OCI-LY7 (cell line): Measurements from ENCODE around the gene KRTAP9-6. TPM values are rescaled to one million over a fixed set of nuclear protein-coding genes. Genes with fewer than 3 reads are reported as not detected.
"Not testable (repeated sequence)": the region's sequence is repeated elsewhere in the genome, so short reads cannot be mapped to it uniquely, and the experiment has no call there.

Source experiments
- BruUV-seq: library from RNA; stranded (reverse); fragments of 400-500 nt; replicated peaks from 2 replicates; lab custom pipeline; 2021; lab: Mats Ljungman, UMichigan
- CTCF ChIA-PET: fragments of 300-600 bp; sonication (Branson Sonifier 250); formaldehyde crosslinking; loops from one replicate; lab custom pipeline; 2022; ENCODE audit warnings: antibody characterized with exemption; ENCODE audit not compliant: unreplicated experiment; lab: Charles Lee
- POLR2A ChIA-PET: fragments of 300-600 bp; sonication (Branson Sonifier 250); formaldehyde crosslinking; loops from one replicate; lab custom pipeline; 2022; ENCODE audit warnings: antibody characterized with exemption; lab: Charles Lee
- DNase-seq: peaks from one replicate; pipeline ENCODE4 v3.0.0-alpha.2; 2015; ENCODE audit warnings: low spot score
- H2AFZ ChIP-seq: fragments of 200-600 bp; sonication (generic), shearing (Covaris generic); 2 replicates; pipeline ENCODE4 v1.6.1; 2014; ENCODE audit warnings: mild to moderate bottlenecking, antibody characterized with exemption, low read length, moderate library complexity
- H3K27ac ChIP-seq: fragments of 200-600 bp; sonication (generic); 2 replicates; pipeline ENCODE4 v1.5.1; 2014; ENCODE audit warnings: mixed run types, low read depth, mild to moderate bottlenecking, moderate library complexity, low read length, inconsistent platforms; ENCODE audit not compliant: poor library complexity, severe bottlenecking
- H3K36me3 ChIP-seq: fragments of 200-600 bp; sonication (generic); 2 replicates; pipeline ENCODE4 v1.6.1; 2014; ENCODE audit warnings: mild to moderate bottlenecking, antibody characterized with exemption, low read length, moderate library complexity, mixed read lengths; ENCODE audit not compliant: insufficient read depth
- H3K4me1 ChIP-seq: fragments of 200-600 bp; sonication (generic); 2 replicates; pipeline ENCODE4 v1.5.1; 2014; ENCODE audit warnings: mild to moderate bottlenecking, low read length; ENCODE audit not compliant: insufficient read depth, poor library complexity, severe bottlenecking
- H3K4me2 ChIP-seq: fragments of 200-600 bp; sonication (generic); 2 replicates; pipeline ENCODE4 v1.6.1; 2014; ENCODE audit warnings: mild to moderate bottlenecking, low read length
- H3K4me3 ChIP-seq: fragments of 200-600 bp; sonication (generic); 2 replicates; pipeline ENCODE4 v1.5.1; 2014; ENCODE audit warnings: mild to moderate bottlenecking, low read depth, low read length; ENCODE audit not compliant: poor library complexity, severe bottlenecking
- H3K79me2 ChIP-seq: fragments of 200-600 bp; sonication (generic); 2 replicates; pipeline ENCODE4 v1.6.1; 2016; ENCODE audit warnings: low read depth, mild to moderate bottlenecking, low read length, moderate library complexity, mixed read lengths; ENCODE audit not compliant: insufficient read depth
- H3K9me2 ChIP-seq: fragments of 200-600 bp; sonication (generic); 2 replicates; pipeline ENCODE4 v1.6.1; 2016; ENCODE audit warnings: mild to moderate bottlenecking, low read length, mixed read lengths; ENCODE audit not compliant: insufficient read depth
- H3K9me3 ChIP-seq: fragments of 200-600 bp; sonication (generic); 2 replicates; pipeline ENCODE4 v1.6.1; 2014; ENCODE audit warnings: mild to moderate bottlenecking, mixed run types, low read length, mixed read lengths
- H4K20me1 ChIP-seq: fragments of 200-600 bp; sonication (generic); 2 replicates; pipeline ENCODE4 v1.6.1; 2014; ENCODE audit warnings: mild to moderate bottlenecking, antibody characterized with exemption, low read length, moderate library complexity, mixed read lengths; ENCODE audit not compliant: insufficient read depth
- EZH2phosphoT487 ChIP-seq: fragments of 200-600 bp; sonication (generic); IDR thresholded peaks from 2 replicates; pipeline ENCODE4 v1.6.1; 2018; ENCODE audit warnings: low read depth, borderline replicate concordance, mild to moderate bottlenecking, mixed run types, antibody characterized with exemption, low read length, moderate library complexity, mixed read lengths
- intact Hi-C: fragments of 100-400 bp; cut with micrococcal nuclease; formaldehyde crosslinking; loops from one replicate; pipeline ENCODE4 v1.10.0; 2022; ENCODE audit not compliant: unreplicated experiment
- total RNA-seq, 2 experiments: library from RNA; depleted of rRNA in 1 of 2; stranded (reverse); fragments of >200 nt in 1 of 2; shearing (Covaris generic) in 1 of 2; gene quantifications; 2 replicates each; pipeline ENCODE4 v1.2.3, GENCODE V29; 2014 to 2022
- TF ChIP-seq, protein P1 (sequence below): fragments of 200-600 bp; sonication (generic); conservative IDR thresholded peaks from 2 replicates; pipeline ENCODE4 v1.5.1; 2014; ENCODE audit warnings: mild to moderate bottlenecking, antibody characterized with exemption, low read length, moderate library complexity, mixed read lengths

Gene KRTAP9-6
- total RNA-seq, 2 experiments from 2014 or later = not detected

DNA sequence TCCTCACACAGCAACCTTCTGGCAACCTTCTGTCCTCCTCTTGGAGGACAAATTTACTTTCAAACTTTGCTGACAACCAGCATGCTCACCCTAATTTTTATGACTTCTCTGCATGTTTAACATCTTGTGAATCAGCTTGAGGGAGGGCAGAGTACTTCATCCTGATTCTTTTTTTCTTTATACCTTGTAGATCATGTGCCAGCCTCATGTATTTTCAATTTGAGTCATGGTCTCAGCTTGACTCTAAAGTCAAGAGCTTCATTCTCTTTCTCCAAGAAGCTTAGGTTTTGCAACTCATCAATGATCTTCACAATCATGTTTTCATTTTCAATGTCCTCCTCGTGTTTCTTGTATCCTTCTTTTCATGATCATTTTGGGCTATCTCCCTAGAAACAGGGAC, 6.7 kb downstream of the KRTAP9-6 start:
- BruUV-seq = no TSS peak

DNA sequence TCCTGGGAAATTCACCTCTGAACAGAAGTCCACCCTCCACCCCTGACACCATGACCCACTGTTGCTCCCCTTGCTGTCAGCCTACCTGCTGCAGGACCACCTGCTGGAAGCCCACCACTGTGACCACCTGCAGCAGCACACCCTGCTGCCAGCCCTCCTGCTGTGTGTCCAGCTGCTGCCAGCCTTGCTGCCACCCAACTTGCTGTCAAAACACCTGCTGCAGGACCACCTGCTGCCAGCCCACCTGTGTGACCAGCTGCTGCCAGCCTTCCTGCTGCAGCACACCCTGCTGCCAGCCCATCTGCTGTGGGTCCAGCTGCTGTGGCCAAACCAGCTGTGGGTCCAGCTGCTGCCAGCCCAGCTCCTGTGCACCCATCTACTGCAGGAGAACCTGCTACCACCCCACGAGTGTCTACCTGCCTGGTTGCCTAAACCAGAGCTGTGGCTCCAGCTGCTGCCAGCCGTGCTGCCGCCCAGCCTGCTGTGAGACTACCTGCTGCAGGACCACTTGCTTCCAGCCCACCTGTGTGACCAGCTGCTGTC, 10.5 kb downstream of the KRTAP9-6 start, which contains the start of gene KRTAP9-7:
TSS of gene KRTAP9-7 (plus strand) at position 51 of the 543 bp plus-strand sequence. CDS start at position 51, 0 bp downstream.
- CTCF ChIA-PET, POLR2A ChIA-PET: not testable (repeated sequence)

More for the DNA sequence above, 6.7 kb downstream of the KRTAP9-6 start:
- DNase-seq = no peak
- Histone ChIP-seq H3K4me2 (no peak overlapping the region), H2AFZ (no peak overlapping the region), H3K36me3 (no peaks in the 10 kb centered on the region), H3K9me2 (no peaks in the 10 kb centered on the region), H3K4me3 (no peak overlapping the region), H3K4me1 (no peaks in the 10 kb centered on the region), H3K9me3 (no peaks in the 10 kb centered on the region), H3K79me2 (no peaks in the 10 kb centered on the region), H3K27ac (no peak overlapping the region), H4K20me1 (no peaks in the 10 kb centered on the region)
- ChIA-PET CTCF (no interaction called here), POLR2A (no interaction called here)
- TF ChIP-seq, protein P1, sequence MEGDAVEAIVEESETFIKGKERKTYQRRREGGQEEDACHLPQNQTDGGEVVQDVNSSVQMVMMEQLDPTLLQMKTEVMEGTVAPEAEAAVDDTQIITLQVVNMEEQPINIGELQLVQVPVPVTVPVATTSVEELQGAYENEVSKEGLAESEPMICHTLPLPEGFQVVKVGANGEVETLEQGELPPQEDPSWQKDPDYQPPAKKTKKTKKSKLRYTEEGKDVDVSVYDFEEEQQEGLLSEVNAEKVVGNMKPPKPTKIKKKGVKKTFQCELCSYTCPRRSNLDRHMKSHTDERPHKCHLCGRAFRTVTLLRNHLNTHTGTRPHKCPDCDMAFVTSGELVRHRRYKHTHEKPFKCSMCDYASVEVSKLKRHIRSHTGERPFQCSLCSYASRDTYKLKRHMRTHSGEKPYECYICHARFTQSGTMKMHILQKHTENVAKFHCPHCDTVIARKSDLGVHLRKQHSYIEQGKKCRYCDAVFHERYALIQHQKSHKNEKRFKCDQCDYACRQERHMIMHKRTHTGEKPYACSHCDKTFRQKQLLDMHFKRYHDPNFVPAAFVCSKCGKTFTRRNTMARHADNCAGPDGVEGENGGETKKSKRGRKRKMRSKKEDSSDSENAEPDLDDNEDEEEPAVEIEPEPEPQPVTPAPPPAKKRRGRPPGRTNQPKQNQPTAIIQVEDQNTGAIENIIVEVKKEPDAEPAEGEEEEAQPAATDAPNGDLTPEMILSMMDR = no peak
- no peak for TF ChIP-seq EZH2phosphoT487
- intact Hi-C loops = no loop called here

DNA sequence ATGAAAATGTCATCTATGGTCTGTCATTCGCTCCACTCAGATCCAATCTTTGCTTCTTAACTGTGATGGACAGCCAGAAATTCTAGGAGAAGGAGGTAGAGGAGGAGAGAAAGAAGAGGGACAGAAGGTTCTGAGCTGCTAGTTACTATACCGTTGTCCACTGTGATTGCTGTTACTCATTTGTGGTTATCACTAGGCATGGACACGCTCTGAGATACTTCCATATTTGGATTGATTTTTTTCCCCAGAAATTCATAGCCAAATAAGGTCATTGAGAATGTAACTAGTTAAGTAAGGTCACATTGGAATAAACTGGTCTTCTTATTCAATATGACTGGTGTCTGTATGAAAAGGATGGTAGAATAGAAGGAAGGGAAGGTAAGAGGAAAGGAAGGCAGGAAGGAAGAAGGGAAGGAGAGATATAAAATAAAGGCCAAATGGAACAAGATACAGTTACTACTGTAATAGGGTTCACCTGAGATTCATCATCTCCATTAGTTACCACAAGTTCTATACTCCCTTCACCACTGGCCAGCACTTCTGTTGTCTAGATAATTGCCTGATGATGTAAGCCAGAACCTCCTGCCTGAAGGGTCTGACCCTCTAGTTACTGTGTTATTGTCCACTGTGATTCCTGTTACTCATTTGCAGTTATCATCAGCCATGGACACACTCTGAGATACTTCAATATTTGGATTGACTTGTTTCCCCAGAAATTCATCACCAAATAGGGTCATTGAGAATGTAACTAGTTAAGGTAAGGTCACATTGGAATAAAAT, 13.2 kb downstream of the KRTAP9-6 start:
- H3K4me1 ChIP-seq = no peaks in the 10 kb centered on the region
- H3K27ac ChIP-seq = no peak overlapping the region
- H4K20me1 ChIP-seq = no peaks in the 10 kb centered on the region
- H3K9me2 ChIP-seq = no peaks in the 10 kb centered on the region
- intact Hi-C loops = no loop called here
- H3K4me2 ChIP-seq = no peak overlapping the region
- no peaks in the 10 kb centered on the region for H3K79me2 ChIP-seq
- no peak for TF ChIP-seq EZH2phosphoT487
- TF ChIP-seq, protein P1 = no peak
- ChIA-PET POLR2A (no interaction called here), CTCF (no interaction called here)
- H3K4me3 ChIP-seq = no peak overlapping the region
- no peak for DNase-seq
- no TSS peak for BruUV-seq
- no peak overlapping the region for H2AFZ ChIP-seq
- H3K9me3 ChIP-seq = no peaks in the 10 kb centered on the region
- no peaks in the 10 kb centered on the region for H3K36me3 ChIP-seq

More for the DNA sequence above, 10.5 kb downstream of the KRTAP9-6 start, which contains the start of gene KRTAP9-7:
- BruUV-seq, H3K27ac ChIP-seq, H2AFZ ChIP-seq, DNase-seq, H3K4me1 ChIP-seq, intact Hi-C loops, H4K20me1 ChIP-seq, H3K9me3 ChIP-seq, H3K36me3 ChIP-seq, H3K4me3 ChIP-seq, H3K79me2 ChIP-seq, H3K4me2 ChIP-seq, H3K9me2 ChIP-seq: not testable (repeated sequence)
